ENCODE data around the gene PPT2. TPM values are rescaled to one million over a fixed set of nuclear protein-coding genes. Genes with fewer than 3 reads are reported as not detected.
A peak's percentile ranks its signal among the peaks of the same experiment; 100 is the strongest.

Gene PPT2
- total RNA-seq, 4 donors from 2014 or later: 36.6 to 220 (median 56.9) TPM

DNA sequence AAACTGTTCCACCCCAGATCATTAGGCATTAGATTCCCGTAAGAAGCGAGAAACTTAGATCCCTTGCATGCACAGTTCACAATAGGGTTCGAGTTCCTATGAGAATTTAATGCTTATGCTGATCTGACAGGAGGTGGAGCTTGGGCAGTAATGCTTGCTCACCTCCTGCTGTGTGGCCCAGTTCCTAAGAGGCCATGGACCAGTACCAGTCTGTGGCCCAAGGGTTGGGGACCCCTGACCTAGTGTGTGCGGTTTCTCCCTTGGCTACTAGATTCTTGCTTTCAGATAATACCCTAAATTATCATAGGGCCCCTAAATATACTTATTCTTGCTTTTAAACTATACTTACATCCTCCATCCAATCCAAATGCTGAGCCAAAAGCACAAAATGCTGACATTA is 40.4 kb downstream of the PPT2 start:
- intact Hi-C loops (cut with DNase I; ENCODE audit: low total_unique reads): loop anchor here (10.0 kb wide), 1 partner anchor 70 kb away; the partner anchor contains the start of gene ATF6B
- H3K4me3 ChIP-seq (ENCODE audit: low read depth, poor library complexity, severe bottlenecking): no peak overlapping the region
- 96 to 98% methylated on average over 4 of the region's 4 CpGs for WGBS, 2 donors
- no peak for DNase-seq (ENCODE audit: low spot score in 2 of 2)
- TF ChIP-seq CTCF (IDR thresholded peaks at IDR 0.05) (no peak), POLR2A (IDR thresholded peaks at IDR 0.05) (no peak)

DNA sequence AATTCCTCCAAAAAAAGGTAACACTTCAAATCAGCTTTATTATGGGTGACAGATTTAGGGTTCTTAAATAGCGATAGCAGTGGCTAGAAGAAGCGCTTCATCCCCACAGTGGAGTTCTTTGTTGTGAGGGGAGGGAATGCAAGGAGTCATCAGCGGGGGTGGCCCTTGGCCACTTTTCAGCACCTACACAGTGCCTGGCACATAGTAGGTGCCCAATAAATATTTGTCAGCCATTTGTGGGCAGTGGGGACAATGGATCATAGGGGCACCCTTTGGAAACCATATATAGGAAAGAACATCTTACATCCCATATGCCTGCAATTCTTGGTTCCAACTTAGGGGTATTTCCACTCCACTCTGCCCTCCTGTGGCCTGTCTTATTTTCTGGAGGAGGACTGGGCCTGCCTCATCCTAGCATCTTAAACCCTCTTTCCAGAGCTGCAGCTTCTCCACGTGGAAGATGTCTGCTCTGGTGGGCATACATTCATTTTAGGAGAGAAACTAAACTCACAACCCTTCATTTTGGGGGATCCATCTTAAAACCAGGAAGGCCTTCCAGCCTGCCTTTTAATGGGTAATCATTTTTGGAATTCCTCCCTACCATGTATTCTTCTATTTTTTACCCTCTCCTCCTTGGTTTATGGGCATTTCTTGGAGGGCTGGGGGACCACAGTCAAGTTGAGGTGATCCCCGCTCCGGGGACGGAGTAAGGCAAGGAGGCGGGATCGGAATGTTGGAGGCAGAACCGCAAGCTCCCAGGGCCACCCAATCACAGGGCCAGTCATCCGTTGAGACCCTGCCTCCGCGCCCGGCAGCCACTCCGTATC is 41.1 kb downstream of the PPT2 start:
- DNase-seq (ENCODE audit: low spot score in 2 of 2): no peak
- 15 to 18% methylated on average over 14 to 15 of the region's 15 CpGs for WGBS, 2 donors
- TF ChIP-seq POLR2A (IDR thresholded peaks at IDR 0.05): peak in 1 of 2 donors; percentile 45
- TF ChIP-seq CTCF (IDR thresholded peaks at IDR 0.05): peak in 1 of 3 donors; percentile 63
- no peak overlapping the region for H3K4me3 ChIP-seq (ENCODE audit: low read depth, poor library complexity, severe bottlenecking)
- intact Hi-C loops (cut with DNase I; ENCODE audit: low total_unique reads): loop anchor here (10.0 kb wide), 1 partner anchor 70 kb away; the partner anchor contains the start of gene ATF6B

- 0 to 1% methylated on average over 4 to 17 of the region's 25 CpGs for WGBS, 2 donors
- intact Hi-C loops (cut with DNase I; ENCODE audit: low total_unique reads): loop anchor here (10.0 kb wide), 1 partner anchor 71 kb away; the partner anchor contains the start of gene ATF6B
These were observed 41.6 kb downstream of the PPT2 start for GRCh38 chr6:32195652-32195901.

DNA sequence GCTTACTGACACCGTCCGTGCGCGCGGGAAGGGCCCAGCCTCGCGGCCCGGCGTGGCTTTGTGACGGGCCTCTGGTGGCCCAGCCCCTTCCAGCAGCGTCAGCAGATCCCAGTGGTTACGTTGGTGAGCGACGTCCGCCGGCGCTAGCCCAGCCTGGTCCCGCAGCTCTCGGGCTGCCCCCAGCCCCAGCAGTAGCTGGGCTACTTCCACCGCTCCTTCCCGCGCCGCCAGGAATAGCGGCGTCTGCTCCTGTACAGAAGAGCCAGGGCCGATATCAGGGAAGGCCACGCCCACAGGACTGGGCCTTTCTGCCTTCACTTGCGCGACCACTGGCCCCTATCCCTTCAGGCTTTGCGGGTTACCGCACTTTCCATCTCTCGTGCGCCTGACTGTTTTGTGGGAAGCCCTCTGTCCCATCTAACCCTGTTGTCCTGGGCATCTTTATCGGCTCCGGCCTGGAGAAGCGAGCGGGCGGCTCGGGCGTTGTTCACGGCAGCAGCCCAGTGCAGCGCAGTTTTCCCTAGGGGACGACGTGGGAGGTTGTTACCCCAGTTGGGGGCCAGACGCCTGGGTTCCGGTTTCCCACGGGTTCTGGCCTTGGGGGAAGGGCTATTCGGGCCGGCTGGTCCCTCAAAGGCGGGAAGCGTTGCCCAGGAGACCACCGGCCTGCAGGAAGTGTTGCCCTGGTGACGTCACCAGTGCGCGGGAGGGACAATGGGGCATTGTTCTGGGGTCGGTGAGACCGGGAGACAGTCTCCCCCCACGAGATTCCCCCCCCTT is 42.2 kb downstream of the PPT2 start:
- TF ChIP-seq CTCF (IDR thresholded peaks at IDR 0.05) (no peak), POLR2A (IDR thresholded peaks at IDR 0.05) (peak in 1 of 2 donors; percentile 95)
- intact Hi-C loops (cut with DNase I; ENCODE audit: low total_unique reads): loop anchor here (10.0 kb wide), 1 partner anchor 71 kb away; the partner anchor contains the start of gene ATF6B
- 0 to 2% methylated on average over 27 to 45 of the region's 58 CpGs for WGBS, 2 donors
- peak overlapping the region; percentile 77 for H3K4me3 ChIP-seq (ENCODE audit: low read depth, poor library complexity, severe bottlenecking)
- DNase-seq (ENCODE audit: low spot score in 2 of 2): peak; percentile 89 to 98

More at GRCh38 chr6:32195652-32195901, 41.6 kb downstream of the PPT2 start:
- TF ChIP-seq CTCF (IDR thresholded peaks at IDR 0.05) (no peak), POLR2A (IDR thresholded peaks at IDR 0.05) (no peak)
- peak; percentile 100 for DNase-seq (ENCODE audit: low spot score in 2 of 2)
- no peak overlapping the region for H3K4me3 ChIP-seq (ENCODE audit: low read depth, poor library complexity, severe bottlenecking)

- no peak for TF ChIP-seq POLR2A (IDR thresholded peaks at IDR 0.05)
- no peak for TF ChIP-seq CTCF (IDR thresholded peaks at IDR 0.05)
- peak overlapping the region; percentile 77 for H3K4me3 ChIP-seq (ENCODE audit: low read depth, poor library complexity, severe bottlenecking)
- DNase-seq (ENCODE audit: low spot score in 2 of 2): peak in 1 of 2 donors; percentile 93
- WGBS, 2 donors: 39 to 45% methylated on average over 28 of the region's 28 CpGs
- intact Hi-C loops (cut with DNase I; ENCODE audit: low total_unique reads): loop anchor here (10.0 kb wide), 1 partner anchor 72 kb away; the partner anchor contains the start of gene ATF6B
These were observed 43.0 kb downstream of the PPT2 start for GRCh38 chr6:32196682-32197616.
